Pons (tissue), 1 donor: ENCODE measurements around the gene SCN9A.
"Not testable (repeated sequence)": the region's sequence is repeated elsewhere in the genome, so short reads cannot be mapped to it uniquely, and the experiment has no call there.

ENCODE experiments used
- DNase-seq: peaks from one replicate; pipeline ENCODE4 v3.0.0-alpha.2; 2016; ENCODE audit warnings: low spot score

Gene SCN9A

DNA sequence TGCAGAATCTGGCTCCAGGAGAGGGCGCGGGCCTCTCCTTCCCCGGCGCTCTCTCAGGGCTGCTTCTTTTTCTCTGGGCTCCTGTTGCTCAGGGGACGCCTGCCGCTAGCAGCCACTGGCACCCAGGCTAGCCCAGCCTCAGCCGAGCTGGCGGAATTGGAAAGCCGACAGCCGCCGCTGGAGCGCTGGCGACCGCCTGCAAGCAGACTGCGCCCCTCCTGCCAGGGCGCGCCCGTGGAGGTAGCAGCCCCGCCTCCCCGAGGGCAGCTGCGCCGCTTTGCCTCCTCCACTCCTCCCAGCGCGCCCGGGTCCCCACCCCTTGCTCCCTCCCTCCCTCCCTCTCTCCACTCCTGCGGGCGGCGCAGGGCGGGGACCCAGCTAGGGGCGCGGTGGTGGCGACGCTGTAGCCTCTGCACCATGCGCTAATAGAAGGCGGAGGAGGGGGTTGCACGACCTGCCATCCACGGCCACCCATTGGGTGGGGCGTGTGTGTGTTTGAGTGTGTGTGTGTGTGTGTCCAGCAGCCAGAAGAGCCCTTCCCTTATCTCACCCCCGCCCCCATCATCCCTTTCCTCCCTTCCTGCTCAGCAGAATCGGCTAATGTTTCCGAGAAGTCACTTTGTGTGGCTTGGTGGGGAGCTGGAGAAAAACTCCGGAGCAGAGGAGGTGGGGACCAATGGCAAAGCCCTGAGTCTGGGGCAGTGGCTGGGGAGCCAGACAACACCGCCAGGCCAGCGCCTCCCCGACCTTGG lies at the start of gene SCN9A:
TSS of gene SCN9A (minus strand) at position 209 of the 752 bp plus-strand sequence. CDS start 64,188 bp downstream, outside the sequence.
- peak; percentile 35 for DNase-seq

- no peak for DNase-seq
Observed at GRCh38 chr2:166424841-166425240, 49.1 kb upstream of the SCN9A start.

- DNase-seq = peak; percentile 38
Observed at GRCh38 chr2:166419616-166419934, 43.8 kb upstream of the SCN9A start.

DNA sequence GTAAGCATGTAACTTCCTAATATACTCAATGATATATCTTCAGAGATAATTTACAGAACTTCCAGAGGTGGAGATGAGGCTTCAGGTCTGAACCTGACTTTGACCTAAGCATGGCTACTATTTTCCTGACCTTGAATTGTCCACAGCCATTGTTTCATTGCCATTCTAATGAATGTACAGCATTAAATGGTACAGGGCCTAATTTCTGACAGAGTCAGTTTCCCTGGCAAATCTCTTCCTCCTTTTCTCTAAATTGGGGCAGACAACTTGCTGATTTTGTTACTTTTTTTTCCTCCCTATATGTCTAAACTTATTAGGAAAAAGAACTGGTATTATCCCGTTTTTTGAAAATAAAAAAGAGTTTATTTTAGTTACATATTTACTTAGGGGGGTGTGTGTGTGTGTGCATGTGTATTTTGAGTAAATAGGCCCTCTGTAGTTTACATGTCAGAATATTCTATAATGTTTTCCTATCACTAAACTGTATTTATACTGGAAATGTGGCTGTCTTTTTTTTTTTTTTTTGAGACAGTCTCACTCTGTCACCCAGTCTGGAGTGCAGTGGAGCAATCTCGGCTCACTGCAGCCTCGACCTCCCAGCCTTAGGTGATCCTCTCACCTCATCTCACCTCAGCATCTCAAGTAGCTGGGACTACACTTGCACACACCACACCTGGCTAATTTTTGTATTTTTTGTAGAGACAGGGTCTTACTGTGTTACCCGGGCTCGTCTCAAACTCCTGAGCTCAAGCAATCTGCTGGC lies 43.3 kb upstream of the SCN9A start:
- DNase-seq = no peak

DNA sequence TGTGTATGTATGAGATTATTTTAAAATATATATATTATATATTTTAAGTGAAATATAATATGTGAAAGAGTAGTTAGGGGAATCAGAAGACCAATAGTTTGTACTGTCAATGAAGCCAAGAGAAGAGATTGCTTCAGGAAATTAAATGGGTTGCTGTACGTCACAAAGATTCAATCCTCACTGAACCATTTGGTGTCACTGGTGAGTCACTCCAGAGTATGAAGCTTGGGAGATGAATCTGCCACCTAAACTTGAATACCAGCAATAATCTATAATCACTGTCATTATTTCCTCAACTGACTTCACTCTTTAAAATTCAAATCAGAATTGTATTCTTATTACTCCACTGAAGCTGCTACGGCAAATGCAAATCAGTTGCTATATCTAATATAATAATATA lies 41.9 kb upstream of the SCN9A start:
- peak; percentile 30 for DNase-seq

GRCh38 chr2:166413255-166413654 lies 37.5 kb upstream of the SCN9A start:
- DNase-seq = no peak

GRCh38 chr2:166411473-166412230 lies 35.9 kb upstream of the SCN9A start:
- DNase-seq = no peak

DNA sequence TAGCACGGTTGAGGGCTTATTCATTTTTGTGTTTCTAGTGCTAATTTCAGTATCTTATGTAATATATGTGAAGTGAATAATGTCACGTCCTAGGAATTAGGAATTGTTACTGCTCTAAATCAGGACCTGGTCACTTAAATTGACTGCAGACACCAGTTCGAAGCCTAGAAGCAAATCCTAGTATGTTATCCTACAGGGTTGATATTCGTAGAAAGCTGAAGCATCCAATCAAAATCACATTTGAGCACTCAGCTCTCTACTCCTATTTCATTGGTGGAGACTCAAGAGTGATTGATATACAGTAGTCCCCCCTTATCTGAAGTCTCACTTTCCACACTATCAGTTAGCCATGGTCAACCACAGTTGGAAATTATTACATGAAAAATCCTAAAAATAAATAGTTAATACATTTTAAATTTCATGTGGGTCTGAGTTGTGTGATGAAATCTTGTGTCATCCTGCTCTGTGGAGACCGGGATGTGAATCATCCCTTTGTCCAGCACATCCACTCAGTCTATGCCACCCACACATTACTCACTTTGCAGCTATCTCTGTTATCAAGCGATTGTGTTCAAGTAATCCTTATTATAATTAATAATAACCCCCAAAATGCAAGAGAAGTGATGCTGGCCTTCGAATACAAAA lies 35.2 kb upstream of the SCN9A start:
- no peak for DNase-seq

DNA sequence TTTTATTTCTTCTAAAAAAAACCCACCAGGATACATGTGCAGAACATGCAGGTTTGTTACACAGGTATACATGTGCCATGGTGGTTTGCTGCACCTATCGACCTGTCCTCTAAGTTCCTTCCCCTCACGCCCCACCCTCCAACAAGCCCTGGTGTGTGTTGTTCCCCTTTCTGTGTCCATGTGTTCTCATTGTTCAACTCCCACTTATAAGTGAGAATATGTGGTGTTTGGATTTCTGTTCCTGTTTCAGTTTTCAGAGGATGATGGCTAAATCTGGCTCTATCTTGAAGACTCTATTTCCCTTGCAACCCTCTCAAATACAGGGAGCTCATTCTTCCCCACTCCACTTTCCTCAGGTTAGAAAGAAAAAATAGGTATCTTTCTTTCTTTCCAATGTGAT lies 32.0 kb upstream of the SCN9A start:
- DNase-seq = not testable (repeated sequence)

GRCh38 chr2:166406374-166406773 lies 30.6 kb upstream of the SCN9A start:
- DNase-seq = no peak

GRCh38 chr2:166405569-166405926 lies 29.8 kb upstream of the SCN9A start:
- no peak for DNase-seq

- DNase-seq = no peak
Observed at GRCh38 chr2:166404831-166405568, 29.3 kb upstream of the SCN9A start.

GRCh38 chr2:166394245-166394644 lies 18.5 kb upstream of the SCN9A start:
- DNase-seq = no peak

GRCh38 chr2:166393008-166393407 lies 17.3 kb upstream of the SCN9A start:
- no peak for DNase-seq

GRCh38 chr2:166388481-166389070 lies 12.8 kb upstream of the SCN9A start:
- DNase-seq = no peak

- no peak for DNase-seq
Observed at GRCh38 chr2:166385313-166385712, 9.6 kb upstream of the SCN9A start.

GRCh38 chr2:166384774-166385173 lies 9.0 kb upstream of the SCN9A start:
- DNase-seq = no peak

GRCh38 chr2:166382448-166382847 lies 6.7 kb upstream of the SCN9A start:
- no peak for DNase-seq

DNA sequence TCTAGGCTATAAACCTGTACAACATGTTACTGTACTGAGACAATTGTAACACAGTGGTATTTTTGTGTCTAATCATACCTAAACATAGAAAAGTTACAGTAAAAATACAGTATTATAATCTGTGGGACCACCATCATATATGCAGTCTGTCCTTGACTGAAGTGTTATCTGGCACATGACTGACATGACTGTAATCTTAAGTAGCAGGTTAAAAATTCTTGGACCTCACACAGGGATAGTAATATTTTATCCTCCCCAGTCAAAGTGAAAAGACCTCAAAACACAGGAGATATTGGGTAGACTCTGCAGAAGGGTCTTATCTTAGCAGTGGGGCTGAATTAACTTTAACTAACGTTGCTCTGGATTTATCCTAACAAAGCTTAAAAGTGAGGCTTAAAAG lies 4.9 kb upstream of the SCN9A start:
- DNase-seq = no peak

DNA sequence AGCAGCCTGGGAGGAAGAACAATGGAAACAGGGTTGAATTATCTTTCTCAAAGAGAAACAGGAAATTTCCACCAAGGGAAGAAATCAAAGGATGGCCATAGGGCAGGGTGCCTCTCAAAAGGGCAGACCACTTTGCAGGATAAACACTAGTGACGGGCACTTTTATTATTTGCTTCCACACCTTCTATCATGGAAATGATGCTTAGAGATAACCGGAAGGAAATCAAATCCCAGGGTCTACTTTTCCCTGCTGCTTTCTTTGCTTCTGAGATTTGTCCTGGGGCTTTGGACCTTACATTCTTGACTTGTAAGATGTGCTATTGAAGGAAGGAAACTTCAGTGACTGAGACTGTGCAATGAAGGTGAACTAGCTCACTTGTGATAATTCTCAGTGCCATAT lies 1.1 kb upstream of the SCN9A start:
- DNase-seq = no peak

- DNase-seq = no peak
Observed at GRCh38 chr2:166376488-166376828, 714 bp upstream of the SCN9A start.
